Fibroblast of villous mesenchyme (primary cell): ENCODE measurements around the gene EPB41L2. TPM values are rescaled to one million over a fixed set of nuclear protein-coding genes. Genes with fewer than 3 reads are reported as not detected.

Experiments
- DNase-seq: peaks from one replicate; pipeline ENCODE4 v3.0.0-alpha.2; 2010; ENCODE audit warnings: low read depth
- H3K4me3 ChIP-seq: 2 replicates; pipeline ENCODE4 v1.5.1; 2011; ENCODE audit warnings: low read depth, mild to moderate bottlenecking, low read length
- CTCF ChIP-seq: IDR thresholded peaks from 2 replicates; pipeline ENCODE4 v1.5.1; 2012; ENCODE audit warnings: low read depth, mild to moderate bottlenecking, low read length; ENCODE audit not compliant: insufficient read depth
- total RNA-seq: library from RNA; depleted of rRNA; stranded (reverse); fragments of >200 nt; gene quantifications from 2 replicates; pipeline ENCODE4 v1.2.3, GENCODE V29; 2012

The EPB41L2 gene
- total RNA-seq, 1 donor = 40.2 TPM

- DNase-seq = peak; percentile 49
- TF ChIP-seq CTCF = no peak
- no peak overlapping the region for H3K4me3 ChIP-seq
These were observed 33.3 kb downstream of the EPB41L2 start for GRCh38 chr6:131029626-131030297.

DNA sequence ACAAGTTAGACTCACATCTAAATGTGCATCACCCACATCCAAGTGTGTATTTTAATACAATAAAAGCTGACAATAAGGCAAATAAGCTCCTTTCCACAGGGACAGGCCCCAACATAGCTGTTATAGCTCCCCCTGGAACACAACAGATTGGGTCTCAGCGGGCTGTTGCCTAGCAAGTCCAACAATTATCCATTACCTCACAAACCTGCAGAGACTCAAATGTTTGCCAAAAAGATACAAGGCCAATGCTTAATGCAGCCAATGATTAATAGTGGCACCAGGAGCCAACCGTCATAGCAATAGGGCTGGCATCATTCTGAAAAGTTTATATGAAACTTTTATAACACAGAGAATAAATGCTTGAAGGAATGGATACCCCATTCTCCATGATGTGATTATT lies 35.7 kb downstream of the EPB41L2 start:
- TF ChIP-seq CTCF = no peak
- no peak for DNase-seq
- no peak overlapping the region for H3K4me3 ChIP-seq

- H3K4me3 ChIP-seq = no peak overlapping the region
- DNase-seq = no peak
- no peak for TF ChIP-seq CTCF
These were observed 36.8 kb downstream of the EPB41L2 start for GRCh38 chr6:131026243-131026642.

DNA sequence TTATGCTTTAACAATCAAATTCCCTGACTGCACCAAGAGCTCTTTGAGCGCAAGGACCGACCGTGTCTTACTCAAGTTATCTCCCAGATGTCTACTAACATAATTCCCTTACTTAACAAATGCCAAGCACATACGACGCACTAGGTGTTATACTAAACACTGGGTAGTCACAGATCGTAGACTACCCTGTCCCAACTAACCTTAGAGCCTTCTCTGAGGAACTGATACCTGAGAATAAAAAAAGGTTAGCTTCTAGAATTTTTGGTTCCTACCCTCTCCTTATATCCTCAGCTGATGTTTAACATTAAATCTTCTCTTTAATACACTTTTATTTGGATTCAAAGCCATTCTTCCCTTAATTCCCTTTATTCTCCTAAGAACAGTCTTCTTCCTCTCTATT lies 38.5 kb downstream of the EPB41L2 start:
- H3K4me3 ChIP-seq = no peak overlapping the region
- TF ChIP-seq CTCF = no peak
- no peak for DNase-seq

DNA sequence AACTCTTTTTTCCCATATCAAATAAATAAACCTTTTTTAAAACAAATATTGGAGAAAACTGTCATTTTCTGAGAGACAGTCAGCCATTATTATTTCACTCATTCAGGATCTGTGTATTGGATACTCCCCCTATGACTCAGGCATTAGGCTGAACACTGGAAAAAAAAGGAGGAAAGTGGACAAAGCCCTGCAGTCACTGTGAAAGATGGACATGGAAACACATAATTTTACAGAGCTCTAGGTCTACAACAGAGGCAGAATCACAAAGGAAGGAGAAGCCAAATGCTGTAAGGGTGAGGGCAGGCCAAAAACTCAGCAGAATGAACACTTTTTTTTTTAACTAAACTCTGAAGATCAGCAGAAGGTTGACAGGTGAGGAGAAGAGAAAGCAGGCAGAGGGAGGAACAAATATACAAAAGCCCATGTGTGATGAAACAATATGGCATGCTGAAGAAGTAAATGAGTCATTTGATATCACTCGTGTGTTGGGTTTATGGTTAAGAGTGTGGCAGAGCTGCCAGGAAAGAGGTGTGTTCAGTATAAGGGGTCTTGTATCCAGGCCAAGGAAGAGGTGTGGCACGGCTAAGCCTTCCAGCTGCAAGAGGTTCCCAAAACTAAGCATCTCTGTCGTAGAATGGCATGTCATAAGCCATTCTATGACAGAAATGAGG lies 39.1 kb downstream of the EPB41L2 start:
- TF ChIP-seq CTCF = no peak
- DNase-seq = peak; percentile 65
- H3K4me3 ChIP-seq = no peak overlapping the region

DNA sequence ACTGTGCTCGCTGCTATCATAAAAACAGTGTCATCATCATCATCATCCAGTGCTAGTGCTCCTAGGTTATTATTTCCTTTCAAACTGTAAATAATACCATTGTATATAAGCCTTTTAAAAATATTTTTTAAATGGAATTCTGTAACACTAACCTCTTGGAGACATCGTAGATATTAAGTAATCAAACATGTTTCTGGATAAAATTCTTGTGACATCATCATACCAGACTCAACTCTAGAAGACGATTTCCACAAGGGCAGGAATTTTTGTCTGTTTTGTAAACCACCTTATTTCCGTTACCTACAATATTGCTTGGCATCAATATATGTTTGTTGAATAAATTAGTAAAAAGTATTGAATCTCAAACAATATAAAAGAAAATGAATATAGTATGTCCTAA lies 40.4 kb downstream of the EPB41L2 start:
- no peak for DNase-seq
- TF ChIP-seq CTCF = no peak
- H3K4me3 ChIP-seq = no peak overlapping the region
